HL-60/S4 (cell line): ENCODE data around the gene FMN2.

Experiments used
- in situ Hi-C: fragments of 300-500 bp; cut with MboI; formaldehyde crosslinking; loops from 2 replicates; pipeline ENCODE4 v1.14.3; 2022; ENCODE audit warnings: low sequenced_read_pairs

FMN2 gene

GRCh38 chr1:240096974-240097373 lies 5.3 kb downstream of the FMN2 start:
- in situ Hi-C loops, result no loop called here

- in situ Hi-C loops, result no loop called here
These were observed 6.9 kb downstream of the FMN2 start for GRCh38 chr1:240098534-240098933.

GRCh38 chr1:240099329-240099728 lies 7.6 kb downstream of the FMN2 start:
- in situ Hi-C loops, result no loop called here

- in situ Hi-C loops, result no loop called here
These were observed 8.1 kb downstream of the FMN2 start for GRCh38 chr1:240099748-240100147.

GRCh38 chr1:240100371-240100934 lies 8.8 kb downstream of the FMN2 start:
- in situ Hi-C loops, result no loop called here

GRCh38 chr1:240101306-240101705 lies 9.6 kb downstream of the FMN2 start:
- in situ Hi-C loops, result no loop called here

GRCh38 chr1:240101737-240102136 lies 10.1 kb downstream of the FMN2 start:
- in situ Hi-C loops, result no loop called here

GRCh38 chr1:240104672-240105071 lies 13.0 kb downstream of the FMN2 start:
- in situ Hi-C loops, result no loop called here

GRCh38 chr1:240107058-240107684 lies 15.5 kb downstream of the FMN2 start:
- in situ Hi-C loops, result no loop called here

GRCh38 chr1:240109130-240109529 lies 17.4 kb downstream of the FMN2 start:
- in situ Hi-C loops, result no loop called here

- in situ Hi-C loops, result no loop called here
These were observed 18.4 kb downstream of the FMN2 start for GRCh38 chr1:240109920-240110636.

GRCh38 chr1:240111558-240111957 lies 19.9 kb downstream of the FMN2 start:
- in situ Hi-C loops, result no loop called here

- in situ Hi-C loops, result no loop called here
These were observed 22.5 kb downstream of the FMN2 start for GRCh38 chr1:240114222-240114621.

- in situ Hi-C loops, result no loop called here
These were observed 24.1 kb downstream of the FMN2 start for GRCh38 chr1:240115831-240116230.

- in situ Hi-C loops, result no loop called here
These were observed 25.4 kb downstream of the FMN2 start for GRCh38 chr1:240116831-240117769.

- in situ Hi-C loops, result no loop called here
These were observed 26.2 kb downstream of the FMN2 start for GRCh38 chr1:240117930-240118329.

- in situ Hi-C loops, result no loop called here
These were observed 31.2 kb downstream of the FMN2 start for GRCh38 chr1:240122639-240123613.

- in situ Hi-C loops, result no loop called here
These were observed 35.1 kb downstream of the FMN2 start for GRCh38 chr1:240126821-240127220.

GRCh38 chr1:240128366-240128765 lies 36.7 kb downstream of the FMN2 start:
- in situ Hi-C loops, result no loop called here

- in situ Hi-C loops, result no loop called here
These were observed 42.4 kb downstream of the FMN2 start for GRCh38 chr1:240134113-240134512.
